ENCODE data around the gene LAMB4. TPM values are rescaled to one million over a fixed set of nuclear protein-coding genes. Genes with fewer than 3 reads are reported as not detected.

LAMB4 gene
- total and polyA plus RNA-seq, 2 of the 8 experiments (the other 6 are each of a cell fraction or from before 2014, with no cell fraction given): not detected

DNA sequence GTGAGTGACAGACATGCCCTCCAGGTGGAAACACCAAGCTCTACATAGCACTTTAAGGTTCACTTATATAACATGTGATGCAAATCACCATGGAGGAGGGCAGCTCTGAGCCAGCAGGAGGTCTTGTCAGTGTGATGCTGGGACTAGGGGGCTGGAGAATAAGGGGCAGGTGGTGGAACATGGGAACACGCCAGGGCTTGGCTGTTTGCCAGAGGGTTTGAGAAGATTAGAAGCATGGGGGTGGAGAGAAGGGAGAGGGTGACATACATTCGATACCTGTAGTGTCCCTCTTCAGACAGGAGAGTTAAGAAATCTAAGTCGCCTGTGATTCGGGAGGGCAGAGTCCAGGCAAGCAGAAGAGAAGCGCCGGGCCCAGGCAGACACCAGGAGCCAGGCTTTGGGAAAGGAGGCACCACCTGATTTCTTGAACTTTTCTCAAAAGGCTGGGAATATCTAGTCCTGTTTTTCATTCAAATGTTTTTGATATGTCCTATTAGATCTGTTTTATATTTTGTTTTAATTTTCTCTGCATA is 16.9 kb upstream of the LAMB4 start:
- Histone ChIP-seq H2AFZ (ENCODE audit: low read length) (no peak overlapping the region), H3K27me3 (replicated peaks in 1 of 4; ENCODE audit: control insufficient read depth in 3 of 4, extremely low read depth in 1 of 4, insufficient read depth in 3 of 4, low read length in 3 of 4) (no peaks in the 10 kb centered on the region), H3K27ac (ENCODE audit: low read depth, low read length) (no peak overlapping the region), H2BK12ac (ENCODE audit: low read depth, low read length) (no peak overlapping the region), H2BK20ac (ENCODE audit: low read length) (no peak overlapping the region), H3K79me1 (ENCODE audit: low read depth, low read length) (no peaks in the 10 kb centered on the region), H3K14ac (ENCODE audit: insufficient read length) (no peak overlapping the region), H4K8ac (ENCODE audit: extremely low read depth, insufficient read depth, low read length) (no peak overlapping the region), H3K4me3 (ENCODE audit: extremely low read depth in 1 of 4, insufficient read depth in 2 of 4, low read depth in 3 of 4, low read length in 4 of 4) (no peak overlapping the region), H2BK120ac (replicated peaks; ENCODE audit: low read depth, low read length) (no peak overlapping the region), H4K5ac (ENCODE audit: insufficient read length, low read depth, low read length) (no peak overlapping the region), H3K79me2 (ENCODE audit: control insufficient read depth in 1 of 2, insufficient read depth in 2 of 2, low read length in 2 of 2) (no peaks in the 10 kb centered on the region), H2BK15ac (ENCODE audit: low read length) (no peak overlapping the region), H2AK5ac (ENCODE audit: low read depth, low read length) (no peak overlapping the region), H3K9ac (replicated peaks in 1 of 4; ENCODE audit: extremely low read depth in 1 of 4, low read depth in 3 of 4, low read length in 3 of 4) (no peak overlapping the region), H3K18ac (ENCODE audit: extremely low read depth, low read length) (no peak overlapping the region), H3K23ac (ENCODE audit: insufficient read length) (no peak overlapping the region), H2BK5ac (ENCODE audit: low read depth, low read length) (no peak overlapping the region), H4K91ac (replicated peaks; ENCODE audit: insufficient read length, low read length) (no peak overlapping the region), H4K20me1 (replicated peaks in 1 of 2; ENCODE audit: control insufficient read depth in 1 of 2, insufficient read depth in 2 of 2, low read length in 2 of 2) (no peaks in the 10 kb centered on the region), H3K36me3 (ENCODE audit: control insufficient read depth in 2 of 4, insufficient read depth in 4 of 4, low read length in 3 of 4) (no peaks in the 10 kb centered on the region), H3K4me1 (replicated peaks in 1 of 4; ENCODE audit: control insufficient read depth in 3 of 4, insufficient read depth in 4 of 4, low read length in 3 of 4) (peaks cover 0 to 5% (median 0%) of the 10 kb centered on the region in 4 experiments; a peak in 3 of 7 replicates), H3K23me2 (ENCODE audit: low read depth, low read length) (no peaks in the 10 kb centered on the region), H3K56ac (replicated peaks; ENCODE audit: insufficient read length, low read depth, low read length) (no peak overlapping the region), H3K4me2 (ENCODE audit: insufficient read depth in 1 of 2, low read depth in 2 of 2, low read length in 2 of 2) (no peak overlapping the region), H3K4ac (replicated peaks; ENCODE audit: insufficient read length, low read depth, low read length) (no peak overlapping the region), H3K9me3 (ENCODE audit: insufficient read depth in 2 of 2, low read depth in 1 of 2, low read length in 1 of 2) (no peaks in the 10 kb centered on the region)
- POLR2A ChIA-PET (ENCODE audit: partially characterized antibody): no interaction called here
- no peak for FAIRE-seq
- no peak for DNase-seq (ENCODE audit: low read depth in 1 of 2, low spot score in 2 of 2)
- 88% methylated on average over 6 of the region's 6 CpGs; no CpG with 5 or more reads in 1 of the 2 experiments for WGBS, 2 experiments (ENCODE audit: extremely low coverage in 1 of 2, insufficient coverage in 1 of 2, insufficient read length in 1 of 2, insufficient replicate concordance in 2 of 2, low coverage in 1 of 2, low lambda C conversion rate in 2 of 2, missing lambda C conversion rate in 1 of 2)
- CTCF ChIA-PET (ENCODE audit: partially characterized antibody): interaction anchor here (0.6 to 5.0 kb wide), 12 partner anchors 9 to 470 kb away, joined by 3 to 64 read pairs (median 4); partner anchors contain the start of gene LAMB4
- TF ChIP-seq RFX5 (IDR thresholded peaks at IDR 0.05; ENCODE audit: borderline replicate concordance, low read depth, low read length) (no peak), SUZ12 (IDR thresholded peaks at IDR 0.05; ENCODE audit: low read length) (no peak), JUN (IDR thresholded peaks at IDR 0.05; ENCODE audit: low read depth, low read length) (no peak), GABPA (IDR thresholded peaks at IDR 0.05; ENCODE audit: borderline replicate concordance, insufficient read depth, low read length) (no peak), SAP30 (IDR thresholded peaks at IDR 0.05; ENCODE audit: insufficient read depth, insufficient replicate concordance, low read length) (no peak), POU5F1 (IDR thresholded peaks at IDR 0.05; ENCODE audit: low read depth, low read length) (no peak), JUND (IDR thresholded peaks at IDR 0.05; ENCODE audit: low read length) (no peak), HDAC2 (IDR thresholded peaks at IDR 0.05; ENCODE audit: borderline replicate concordance in 1 of 2, low read depth in 2 of 2, low read length in 2 of 2) (no peak), CREB1 (IDR thresholded peaks at IDR 0.05) (no peak), RAD21 (IDR thresholded peaks at IDR 0.05 in 1 of 2, conservative IDR thresholded peaks at IDR 0.05 in 1 of 2; ENCODE audit: low read depth in 2 of 2, low read length in 2 of 2) (no peak), BRCA1 (IDR thresholded peaks at IDR 0.05; ENCODE audit: low read depth, low read length) (no peak)
- TF ChIP-seq, protein P1, sequence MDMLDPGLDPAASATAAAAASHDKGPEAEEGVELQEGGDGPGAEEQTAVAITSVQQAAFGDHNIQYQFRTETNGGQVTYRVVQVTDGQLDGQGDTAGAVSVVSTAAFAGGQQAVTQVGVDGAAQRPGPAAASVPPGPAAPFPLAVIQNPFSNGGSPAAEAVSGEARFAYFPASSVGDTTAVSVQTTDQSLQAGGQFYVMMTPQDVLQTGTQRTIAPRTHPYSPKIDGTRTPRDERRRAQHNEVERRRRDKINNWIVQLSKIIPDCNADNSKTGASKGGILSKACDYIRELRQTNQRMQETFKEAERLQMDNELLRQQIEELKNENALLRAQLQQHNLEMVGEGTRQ (IDR thresholded peaks at IDR 0.05; ENCODE audit: low read length): no peak

Measured in H1 (cell line).